A549 (cell line): Measurements from ENCODE around the gene KRT81. TPM values are rescaled to one million over a fixed set of nuclear protein-coding genes. Genes with fewer than 3 reads are reported as not detected.

Experiments
- ATAC-seq, 2 experiments: fragments of 200-7000 bp in 1 of 2; fragments of >200 bp in 1 of 2; cut with Nextera tagmentation in 1 of 2; cut with Tn5 transposase in 1 of 2; 3 replicates each; pipeline versions ENCODE4 v1.8.0 to v1.9.1; 2018 to 2020; ENCODE audit warnings: mild to moderate bottlenecking in 1 of 2, moderate library complexity in 1 of 2
- CTCF ChIA-PET: fragments of 300-600 bp; sonication (Branson Sonifier 250); formaldehyde crosslinking; extraction: SDS; loops from one replicate; lab custom pipeline; 2021; ENCODE audit warnings: antibody characterized with exemption, inconsistent platforms; lab: Yijun Ruan, JAX
- POLR2A ChIA-PET: fragments of 350-600 bp; formaldehyde crosslinking; extraction: SDS; loops from one replicate; lab custom pipeline; 2021; ENCODE audit warnings: antibody characterized with exemption, inconsistent platforms; lab: Yijun Ruan, JAX
- DNase-seq, 2 experiments: peaks; one replicate each; pipeline versions ENCODE4 v3.0.0 to v3.0.0-alpha.2; 2011 to 2016; ENCODE audit warnings: low read depth in 1 of 2, low spot score in 1 of 2
- FAIRE-seq: peaks from 2 replicates; lab custom pipeline; 2011; peaks lifted over from hg19 to GRCh38; lab: Jason Lieb, UNC
- H3K27ac ChIP-seq, 2 experiments: fragments of >200 bp; sonication (Bioruptor Twin); formaldehyde crosslinking; 3 replicates each; pipeline ENCODE4 v1.5.1; 2016 to 2017
- H3K4me1 ChIP-seq: fragments of >200 bp; sonication (Bioruptor Twin); formaldehyde crosslinking; 3 replicates; pipeline ENCODE4 v1.6.1; 2016
- H3K4me2 ChIP-seq: fragments of >200 bp; sonication (Bioruptor Twin); formaldehyde crosslinking; 3 replicates; pipeline ENCODE4 v1.6.1; 2016
- H3K4me3 ChIP-seq: fragments of >200 bp; sonication (Bioruptor Twin); formaldehyde crosslinking; 3 replicates; pipeline ENCODE4 v1.5.1; 2016
- H3K9me3 ChIP-seq: fragments of >200 bp; sonication (Bioruptor Twin); formaldehyde crosslinking; 3 replicates; pipeline ENCODE4 v1.6.1; 2016
- ATOH8 ChIP-seq: fragments of 250-450 bp; sonication (Bioruptor Pico); IDR thresholded peaks from 2 replicates; pipeline ENCODE4 v1.5.0; 2020; ENCODE audit warnings: low read depth, mild to moderate bottlenecking, moderate library complexity
- BCL3 ChIP-seq: fragments of >200 bp; sonication (Bioruptor Twin); formaldehyde crosslinking; IDR thresholded peaks from 3 replicates; pipeline ENCODE4 v1.6.1; 2016
- CEBPB ChIP-seq, 2 experiments: fragments of >200 bp in 1 of 2; sonication (Bioruptor Twin) in 1 of 2; formaldehyde crosslinking in 1 of 2; IDR thresholded peaks; 2 replicates each; pipeline ENCODE4 v1.6.1; 2012 to 2016
- CHD4 ChIP-seq: fragments of 200-600 bp; sonication (generic); IDR thresholded peaks from 2 replicates; pipeline ENCODE4 v1.6.1; 2016; ENCODE audit warnings: antibody characterized with exemption, mild to moderate bottlenecking, borderline replicate concordance
- E2F6 ChIP-seq: IDR thresholded peaks from 2 replicates; pipeline ENCODE4 v1.6.1; 2012; ENCODE audit warnings: low read depth, borderline replicate concordance
- FOSB ChIP-seq: fragments of 250-450 bp; sonication (Bioruptor Pico); IDR thresholded peaks from 2 replicates; pipeline ENCODE4 v1.5.0; 2020; ENCODE audit warnings: mild to moderate bottlenecking, moderate library complexity
- FOSL2 ChIP-seq, 2 experiments: fragments of 450-650 bp in 1 of 2; fragments of >200 bp in 1 of 2; sonication (Bioruptor Twin) in 1 of 2; formaldehyde crosslinking; IDR thresholded peaks; 2 replicates each; pipeline versions ENCODE4 v1.5.0 to v1.6.1; 2016 to 2020; ENCODE audit warnings: mild to moderate bottlenecking in 1 of 2, moderate library complexity in 1 of 2
- FOXS1 ChIP-seq: fragments of 250-450 bp; sonication (Bioruptor Pico); IDR thresholded peaks from 2 replicates; pipeline ENCODE4 v1.5.0; 2020; ENCODE audit warnings: mild to moderate bottlenecking, moderate library complexity
- GATA3 ChIP-seq: IDR thresholded peaks from 2 replicates; pipeline ENCODE4 v1.6.1; 2012; ENCODE audit warnings: borderline replicate concordance
- HEYL ChIP-seq: fragments of 250-450 bp; sonication (Bioruptor Pico); IDR thresholded peaks from 2 replicates; pipeline ENCODE4 v1.8.0; 2021; ENCODE audit warnings: mild to moderate bottlenecking, moderate library complexity
- HOXA7 ChIP-seq: fragments of 250-450 bp; sonication (Bioruptor Pico); IDR thresholded peaks from 2 replicates; pipeline ENCODE4 v1.5.0; 2020; ENCODE audit warnings: mild to moderate bottlenecking, moderate library complexity
- HOXB13 ChIP-seq: fragments of 250-450 bp; sonication (Bioruptor Pico); IDR thresholded peaks from 2 replicates; pipeline ENCODE4 v1.5.0; 2020; ENCODE audit warnings: low read depth, mild to moderate bottlenecking, moderate library complexity
- HOXB5 ChIP-seq: fragments of 250-450 bp; sonication (Bioruptor Pico); IDR thresholded peaks from 2 replicates; pipeline ENCODE4 v1.5.0; 2020; ENCODE audit warnings: mild to moderate bottlenecking, moderate library complexity
- JUNB ChIP-seq: fragments of >200 bp; sonication (Bioruptor Twin); formaldehyde crosslinking; IDR thresholded peaks from 2 replicates; pipeline ENCODE4 v1.6.1; 2016
- KDM5A ChIP-seq: fragments of 200-600 bp; sonication (generic); IDR thresholded peaks from 2 replicates; pipeline ENCODE4 v1.6.1; 2016; ENCODE audit warnings: antibody characterized with exemption, mild to moderate bottlenecking
- MAZ ChIP-seq: fragments of 150-350 bp; IDR thresholded peaks from 2 replicates; pipeline ENCODE4 v1.6.1; 2014; ENCODE audit warnings: antibody characterized with exemption, low read depth, low read length, borderline replicate concordance
- NFE2L2 ChIP-seq: fragments of 150-350 bp; conservative IDR thresholded peaks from 2 replicates; pipeline ENCODE4 v1.6.1; 2014; ENCODE audit warnings: low read length
- NR3C1 ChIP-seq: fragments of >200 bp; sonication (Bioruptor Twin); formaldehyde crosslinking; IDR thresholded peaks from 3 replicates; pipeline ENCODE4 v1.6.1; 2017
- PBX3 ChIP-seq: IDR thresholded peaks from 2 replicates; pipeline ENCODE4 v1.6.1; 2012
- PHF8 ChIP-seq: fragments of 200-600 bp; sonication (generic); IDR thresholded peaks from 2 replicates; pipeline ENCODE4 v1.6.1; 2016; ENCODE audit warnings: low read depth, mild to moderate bottlenecking, antibody characterized with exemption, moderate library complexity, borderline replicate concordance
- POLR2A ChIP-seq: IDR thresholded peaks from 2 replicates; pipeline ENCODE4 v1.6.1; 2012; ENCODE audit warnings: mild to moderate bottlenecking, low read length
- POLR2AphosphoS2 ChIP-seq: conservative IDR thresholded peaks from 2 replicates; pipeline ENCODE4 v1.6.1; 2012; ENCODE audit warnings: low read length, improper control_type of control experiment, inconsistent platforms
- RAD21 ChIP-seq, 2 experiments: fragments of >200 bp in 1 of 2; sonication (Bioruptor Twin) in 1 of 2; formaldehyde crosslinking in 1 of 2; IDR thresholded peaks in 1 of 2; conservative IDR thresholded peaks in 1 of 2; 2 replicates in 1 of 2; 3 replicates in 1 of 2; pipeline ENCODE4 v1.6.1; 2012 to 2018; ENCODE audit warnings: inconsistent platforms in 1 of 2
- RARB ChIP-seq: fragments of 250-450 bp; sonication (Bioruptor Pico); IDR thresholded peaks from 2 replicates; pipeline ENCODE4 v1.8.0; 2021; ENCODE audit warnings: mild to moderate bottlenecking, moderate library complexity
- RCOR1 ChIP-seq: fragments of 150-350 bp; IDR thresholded peaks from 2 replicates; pipeline ENCODE4 v1.6.1; 2014; ENCODE audit warnings: antibody characterized with exemption, low read length, low read depth
- RFX5 ChIP-seq: fragments of 450-650 bp; IDR thresholded peaks from 2 replicates; pipeline ENCODE4 v1.7.1; 2014; ENCODE audit warnings: antibody characterized with exemption, mild to moderate bottlenecking, moderate library complexity
- RNF2 ChIP-seq: fragments of 200-600 bp; sonication (generic); IDR thresholded peaks from 2 replicates; pipeline ENCODE4 v1.6.1; 2016; ENCODE audit warnings: low read depth, mild to moderate bottlenecking, antibody characterized with exemption, moderate library complexity, borderline replicate concordance
- SMC3 ChIP-seq: fragments of >200 bp; sonication (Bioruptor Twin); formaldehyde crosslinking; IDR thresholded peaks from 3 replicates; pipeline ENCODE4 v1.6.1; 2018; ENCODE audit warnings: inconsistent platforms
- SREBF2 ChIP-seq: fragments of 450-650 bp; IDR thresholded peaks from 2 replicates; pipeline ENCODE4 v1.6.1; 2014; ENCODE audit warnings: mild to moderate bottlenecking, moderate library complexity
- TFCP2L1 ChIP-seq: fragments of 250-450 bp; sonication (Bioruptor Pico); IDR thresholded peaks from 2 replicates; pipeline ENCODE4 v1.5.0; 2021; ENCODE audit warnings: mild to moderate bottlenecking
- TP53 ChIP-seq: fragments of 250-450 bp; sonication (Bioruptor Pico); IDR thresholded peaks from 2 replicates; pipeline ENCODE4 v1.5.0; 2021; ENCODE audit warnings: mild to moderate bottlenecking, moderate library complexity
- WGBS: methylation state at CpG from one replicate; pipeline ENCODE4 v1.1.6; 2017; ENCODE audit errors: missing lambda C conversion rate; 5-methylcytosine and 5-hydroxymethylcytosine counted together
- polyA plus RNA-seq, 4 experiments: library from polyadenylated mRNA; depleted of rRNA in 3 of 4; stranded (reverse); fragments of >200 nt; fragmentation: RNase III in 1 of 4; extraction: RNeasy Plus Mini Kit Qiagen cat#74134 plus additional on column Dnase treatment in 1 of 4; gene quantifications; 2 replicates in 3 of 4; 3 replicates in 1 of 4; pipeline ENCODE4 v1.2.3, GENCODE V29; 2011 to 2017
- TF ChIP-seq, protein P1 (sequence below): IDR thresholded peaks from 2 replicates; pipeline ENCODE4 v1.6.1; 2012
- TF ChIP-seq, protein P2 (sequence below): fragments of 250-450 bp; sonication (Bioruptor Pico); IDR thresholded peaks from 2 replicates; pipeline ENCODE4 v1.5.0; 2021; ENCODE audit warnings: mild to moderate bottlenecking, moderate library complexity, borderline replicate concordance

KRT81 gene
- polyA plus RNA-seq, 2 of the 4 experiments (the other 2 are of a cell fraction) = 1,799 to 3,643 TPM

- H3K4me1 ChIP-seq = peaks cover 71% of the 10 kb centered on the region
- WGBS = 75% methylated on average over 10 of the region's 10 CpGs
- no peaks in the 10 kb centered on the region for H3K9me3 ChIP-seq
- ChIA-PET POLR2A (interaction anchor here (0.5 to 18.5 kb wide), 12 partner anchors 10 to 626 kb away, joined by 3 to 383 read pairs (median 3); partner anchors contain the start of gene KRT86), CTCF (interaction anchor here (1.2 to 14.8 kb wide), 15 partner anchors 10 to 626 kb away, joined by 3 to 321 read pairs (median 6); partner anchors contain the start of gene KRT86)
- FAIRE-seq (peak; percentile 36), DNase-seq (peak; percentile 38 to 68), ATAC-seq (peak in 1 of 2 experiments; percentile 2; a peak in 3 of 6 replicates)
- peak overlapping the region; percentile 69 to 97 for H3K27ac ChIP-seq
- H3K4me3 ChIP-seq = no peak overlapping the region
- H3K4me2 ChIP-seq = no peak overlapping the region
- TF ChIP-seq TP53 (CRISPR knock-in tag) = peak; percentile 92; the same call in 1 of the 2 replicates
- peak; percentile 14; the same call in 1 of the 2 replicates for TF ChIP-seq GATA3
- TF ChIP-seq, protein P1, sequence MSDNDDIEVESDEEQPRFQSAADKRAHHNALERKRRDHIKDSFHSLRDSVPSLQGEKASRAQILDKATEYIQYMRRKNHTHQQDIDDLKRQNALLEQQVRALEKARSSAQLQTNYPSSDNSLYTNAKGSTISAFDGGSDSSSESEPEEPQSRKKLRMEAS = no peak; the same call in 1 of the 2 replicates
- TF ChIP-seq SREBF2 = no peak
- TF ChIP-seq RARB = peak; percentile 95
- no peak for TF ChIP-seq PHF8
- no peak for TF ChIP-seq ATOH8 (CRISPR knock-in tag)
- TF ChIP-seq E2F6 = peak; percentile 27; the same call in 1 of the 2 replicates
- no peak for TF ChIP-seq NR3C1
- no peak for TF ChIP-seq HEYL (CRISPR knock-in tag)
- no peak for TF ChIP-seq RCOR1
- no peak; the same call in 1 of the 2 replicates for TF ChIP-seq POLR2AphosphoS2
- TF ChIP-seq RFX5 = no peak
- no peak for TF ChIP-seq JUNB
- peak; percentile 28; the same call in 1 of the 2 replicates for TF ChIP-seq POLR2A
- TF ChIP-seq MAZ = no peak
- no peak for TF ChIP-seq FOSL2 (IDR thresholded peaks at IDR 0.05)
- no peak for TF ChIP-seq FOSL2 (CRISPR knock-in tag; IDR thresholded peaks at IDR 0.05)
- TF ChIP-seq HOXB5 (CRISPR knock-in tag) = peak; percentile 16
- peak; percentile 80; the same call in 1 of the 2 replicates for TF ChIP-seq FOSB (CRISPR knock-in tag)
- TF ChIP-seq SMC3 = no peak; the same call in 2 of the 3 replicates
- TF ChIP-seq RAD21 (conservative IDR thresholded peaks at IDR 0.05 in 1 of 2, IDR thresholded peaks at IDR 0.05 in 1 of 2) = no peak; a peak in 1 of 5 replicates
- TF ChIP-seq CEBPB (IDR thresholded peaks at IDR 0.05) = no peak
- TF ChIP-seq, protein P2, sequence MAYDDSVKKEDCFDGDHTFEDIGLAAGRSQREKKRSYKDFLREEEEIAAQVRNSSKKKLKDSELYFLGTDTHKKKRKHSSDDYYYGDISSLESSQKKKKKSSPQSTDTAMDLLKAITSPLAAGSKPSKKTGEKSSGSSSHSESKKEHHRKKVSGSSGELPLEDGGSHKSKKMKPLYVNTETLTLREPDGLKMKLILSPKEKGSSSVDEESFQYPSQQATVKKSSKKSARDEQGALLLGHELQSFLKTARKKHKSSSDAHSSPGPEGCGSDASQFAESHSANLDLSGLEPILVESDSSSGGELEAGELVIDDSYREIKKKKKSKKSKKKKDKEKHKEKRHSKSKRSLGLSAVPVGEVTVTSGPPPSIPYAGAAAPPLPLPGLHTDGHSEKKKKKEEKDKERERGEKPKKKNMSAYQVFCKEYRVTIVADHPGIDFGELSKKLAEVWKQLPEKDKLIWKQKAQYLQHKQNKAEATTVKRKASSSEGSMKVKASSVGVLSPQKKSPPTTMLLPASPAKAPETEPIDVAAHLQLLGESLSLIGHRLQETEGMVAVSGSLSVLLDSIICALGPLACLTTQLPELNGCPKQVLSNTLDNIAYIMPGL = peak; percentile 39; the same call in 1 of the 2 replicates
- no peak for TF ChIP-seq FOXS1 (CRISPR knock-in tag)
- TF ChIP-seq NFE2L2 = no peak
- no peak for TF ChIP-seq HOXB13
- TF ChIP-seq HOXA7 (CRISPR knock-in tag) = peak; percentile 74
- TF ChIP-seq KDM5A = no peak
- no peak for TF ChIP-seq RNF2
- TF ChIP-seq PBX3 = peak; percentile 78
- no peak for TF ChIP-seq CHD4
- no peak; the same call in none of the 2 replicates for TF ChIP-seq TFCP2L1 (CRISPR knock-in tag)
- no peak for TF ChIP-seq BCL3
These were observed 37.0 kb downstream of the KRT81 start for GRCh38 chr12:52254180-52254964.
